ENCODE results near the gene TFG. TPM values are rescaled to one million over a fixed set of nuclear protein-coding genes. Genes with fewer than 3 reads are reported as not detected.

TFG gene
- polyA plus RNA-seq, 4 donors, result 89.7 to 196 (median 138) TPM

DNA sequence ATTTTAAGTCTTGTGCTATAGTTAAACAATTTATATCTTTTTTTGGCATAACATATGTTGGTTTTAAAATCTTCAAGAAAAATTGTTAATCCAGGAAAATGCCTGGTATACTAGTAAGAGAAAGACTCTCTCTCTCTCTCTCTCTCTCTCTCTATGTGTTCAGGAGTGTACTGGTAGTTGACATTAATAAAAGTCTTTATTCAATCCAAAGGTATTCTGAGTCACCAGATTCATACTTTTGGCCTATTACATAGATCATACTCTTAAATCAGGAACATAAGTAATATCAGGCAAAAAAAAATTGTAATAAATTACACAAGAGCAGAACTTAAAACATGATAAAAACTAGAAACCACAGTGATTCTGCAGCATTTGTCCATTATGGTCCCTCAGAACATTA lies 70.2 kb downstream of the TFG start:
- FAIRE-seq (no peak), DNase-seq (no peak)
- Histone ChIP-seq H3K9me3 (ENCODE audit: control insufficient read depth in 2 of 2, insufficient read depth in 1 of 2, low read depth in 1 of 2, low read length in 1 of 2) (no peaks in the 10 kb centered on the region), H3K4me3 (ENCODE audit: low read depth in 1 of 3, low read length in 3 of 3) (no peak overlapping the region), H3K27me3 (ENCODE audit: control insufficient read depth in 3 of 3, insufficient read depth in 3 of 3, low read length in 3 of 3) (no peaks in the 10 kb centered on the region), H3K27ac (ENCODE audit: low read depth in 1 of 3, low read length in 2 of 3) (no peak overlapping the region), H3K4me1 (ENCODE audit: control insufficient read depth in 3 of 3, insufficient read depth in 2 of 3, low read depth in 1 of 3, low read length in 2 of 3) (peaks cover 0 to 2% (median 0%) of the 10 kb centered on the region in 3 donors), H3K36me3 (ENCODE audit: control insufficient read depth in 3 of 3, insufficient read depth in 2 of 3, low read depth in 1 of 3, low read length in 3 of 3) (peaks cover 0 to 4% (median 0%) of the 10 kb centered on the region in 3 donors)

DNA sequence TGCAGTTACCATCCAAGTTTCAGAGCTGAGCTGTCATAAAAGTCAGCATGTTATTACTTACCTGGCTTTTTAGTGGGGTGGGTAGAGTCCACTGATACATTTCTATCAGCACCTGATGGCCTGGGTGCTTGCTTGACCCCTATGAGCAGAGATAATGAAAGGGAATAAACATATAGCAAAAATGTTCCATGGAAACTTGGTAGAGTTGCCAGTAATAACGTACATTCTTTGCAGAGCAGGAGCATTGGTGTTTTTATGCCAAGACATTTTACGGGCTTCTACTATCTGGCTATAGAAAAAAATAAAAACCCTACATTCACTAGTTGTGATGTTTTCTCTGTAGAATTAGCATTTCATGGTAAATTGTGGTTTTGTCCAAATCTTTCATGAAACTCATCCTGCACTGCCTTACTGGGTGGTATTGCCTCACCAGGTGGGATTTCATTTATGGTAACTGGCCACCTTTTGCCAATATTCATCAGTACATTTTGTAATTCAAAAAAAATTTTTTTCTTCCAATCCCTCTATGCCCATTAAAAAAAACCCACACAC lies 70.9 kb downstream of the TFG start:
- Histone ChIP-seq H3K27ac (ENCODE audit: low read depth in 1 of 3, low read length in 2 of 3) (no peak overlapping the region), H3K4me3 (ENCODE audit: low read depth in 1 of 3, low read length in 3 of 3) (no peak overlapping the region), H3K9me3 (ENCODE audit: control insufficient read depth in 2 of 2, insufficient read depth in 1 of 2, low read depth in 1 of 2, low read length in 1 of 2) (no peaks in the 10 kb centered on the region), H3K27me3 (ENCODE audit: control insufficient read depth in 3 of 3, insufficient read depth in 3 of 3, low read length in 3 of 3) (no peaks in the 10 kb centered on the region), H3K4me1 (ENCODE audit: control insufficient read depth in 3 of 3, insufficient read depth in 2 of 3, low read depth in 1 of 3, low read length in 2 of 3) (peaks cover 0 to 2% (median 0%) of the 10 kb centered on the region in 3 donors), H3K36me3 (ENCODE audit: control insufficient read depth in 3 of 3, insufficient read depth in 2 of 3, low read depth in 1 of 3, low read length in 3 of 3) (peaks cover 0 to 4% (median 0%) of the 10 kb centered on the region in 3 donors)
- DNase-seq, result no peak
- no peak for FAIRE-seq
- WGBS, 3 donors, result 81 to 86% (median 84%) methylated on average over 2 of the region's 2 CpGs

GRCh38 chr3:100781301-100781700 lies 72.0 kb downstream of the TFG start:
- Histone ChIP-seq H3K27ac (ENCODE audit: low read depth in 1 of 3, low read length in 2 of 3) (no peak overlapping the region), H3K27me3 (ENCODE audit: control insufficient read depth in 3 of 3, insufficient read depth in 3 of 3, low read length in 3 of 3) (no peaks in the 10 kb centered on the region), H3K4me1 (ENCODE audit: control insufficient read depth in 3 of 3, insufficient read depth in 2 of 3, low read depth in 1 of 3, low read length in 2 of 3) (peaks cover 0 to 2% (median 0%) of the 10 kb centered on the region in 3 donors), H3K36me3 (ENCODE audit: control insufficient read depth in 3 of 3, insufficient read depth in 2 of 3, low read depth in 1 of 3, low read length in 3 of 3) (peaks cover 0 to 4% (median 0%) of the 10 kb centered on the region in 3 donors), H3K9me3 (ENCODE audit: control insufficient read depth in 2 of 2, insufficient read depth in 1 of 2, low read depth in 1 of 2, low read length in 1 of 2) (peaks cover 0 to 4% of the 10 kb centered on the region in 2 donors), H3K4me3 (ENCODE audit: low read depth in 1 of 3, low read length in 3 of 3) (no peak overlapping the region)
- WGBS, 3 donors, result 90 to 100% (median 92%) methylated on average over 2 of the region's 2 CpGs
- FAIRE-seq (no peak), DNase-seq (no peak)

DNA sequence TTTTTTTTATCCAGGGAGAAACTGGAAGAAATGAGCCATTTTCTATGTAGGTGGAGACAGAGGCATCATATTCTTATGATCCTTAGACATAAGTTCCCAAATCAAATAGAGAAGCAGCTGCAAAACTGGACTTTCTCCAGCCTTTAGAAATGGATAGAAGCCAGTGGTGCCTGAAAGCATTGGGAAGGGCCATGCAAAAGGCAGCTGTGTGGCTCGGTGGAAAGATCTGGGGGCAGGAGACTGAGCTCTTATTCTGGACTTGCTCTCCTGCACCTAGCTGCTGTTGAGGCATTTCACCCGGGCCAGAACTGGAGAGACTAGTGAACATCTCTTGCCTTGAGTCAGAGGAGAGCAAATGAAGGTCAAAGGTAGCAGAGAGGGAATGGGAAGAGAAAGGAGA lies 73.1 kb downstream of the TFG start:
- Histone ChIP-seq H3K9me3 (ENCODE audit: control insufficient read depth in 2 of 2, insufficient read depth in 1 of 2, low read depth in 1 of 2, low read length in 1 of 2) (peaks cover 0 to 4% of the 10 kb centered on the region in 2 donors), H3K36me3 (ENCODE audit: control insufficient read depth in 3 of 3, insufficient read depth in 2 of 3, low read depth in 1 of 3, low read length in 3 of 3) (no peaks in the 10 kb centered on the region), H3K27ac (ENCODE audit: low read depth in 1 of 3, low read length in 2 of 3) (peak overlapping the region in 1 of 3 donors; percentile 31), H3K27me3 (ENCODE audit: control insufficient read depth in 3 of 3, insufficient read depth in 3 of 3, low read length in 3 of 3) (no peaks in the 10 kb centered on the region), H3K4me1 (ENCODE audit: control insufficient read depth in 3 of 3, insufficient read depth in 2 of 3, low read depth in 1 of 3, low read length in 2 of 3) (peaks cover 0 to 2% (median 0%) of the 10 kb centered on the region in 3 donors), H3K4me3 (ENCODE audit: low read depth in 1 of 3, low read length in 3 of 3) (no peak overlapping the region)
- no peak for FAIRE-seq
- DNase-seq, result no peak
- WGBS, 3 donors, result 53 to 64% (median 57%) methylated on average over 2 of the region's 2 CpGs

DNA sequence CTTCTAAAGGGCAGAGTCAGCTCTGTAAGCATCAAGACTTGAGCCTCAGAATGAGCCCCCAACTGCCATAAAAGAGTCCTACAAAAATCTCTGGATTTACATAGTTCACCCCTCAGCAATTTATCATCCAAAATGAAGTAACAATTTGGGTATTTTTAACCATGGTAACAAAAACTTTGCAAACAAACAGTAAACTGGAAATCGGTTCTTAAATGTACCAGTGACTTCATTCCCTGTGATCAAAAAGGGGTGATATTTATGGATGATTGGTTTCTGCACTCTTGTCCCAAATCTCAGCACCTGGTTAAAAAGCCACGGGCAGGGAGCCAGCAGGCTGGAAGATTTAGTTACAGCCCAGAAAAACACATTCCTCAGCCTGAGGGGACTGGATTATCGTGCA lies 73.6 kb downstream of the TFG start:
- no peak for FAIRE-seq
- Histone ChIP-seq H3K4me3 (ENCODE audit: low read depth in 1 of 3, low read length in 3 of 3) (no peak overlapping the region), H3K27me3 (ENCODE audit: control insufficient read depth in 3 of 3, insufficient read depth in 3 of 3, low read length in 3 of 3) (no peaks in the 10 kb centered on the region), H3K9me3 (ENCODE audit: control insufficient read depth in 2 of 2, insufficient read depth in 1 of 2, low read depth in 1 of 2, low read length in 1 of 2) (peaks cover 0 to 4% of the 10 kb centered on the region in 2 donors), H3K27ac (ENCODE audit: low read depth in 1 of 3, low read length in 2 of 3) (peak overlapping the region in 1 of 3 donors; percentile 16), H3K36me3 (ENCODE audit: control insufficient read depth in 3 of 3, insufficient read depth in 2 of 3, low read depth in 1 of 3, low read length in 3 of 3) (no peaks in the 10 kb centered on the region), H3K4me1 (ENCODE audit: control insufficient read depth in 3 of 3, insufficient read depth in 2 of 3, low read depth in 1 of 3, low read length in 2 of 3) (peaks cover 0 to 2% (median 0%) of the 10 kb centered on the region in 3 donors)
- 45 to 71% (median 66%) methylated on average over 3 of the region's 3 CpGs for WGBS, 3 donors
- DNase-seq, result no peak

- DNase-seq (no peak), FAIRE-seq (no peak)
- 73 to 79% (median 74%) methylated on average over 3 of the region's 3 CpGs for WGBS, 3 donors
- H3K36me3 ChIP-seq (ENCODE audit: control insufficient read depth in 3 of 3, insufficient read depth in 2 of 3, low read depth in 1 of 3, low read length in 3 of 3), result no peaks in the 10 kb centered on the region
- peaks cover 0 to 2% (median 0%) of the 10 kb centered on the region in 3 donors for H3K4me1 ChIP-seq (ENCODE audit: control insufficient read depth in 3 of 3, insufficient read depth in 2 of 3, low read depth in 1 of 3, low read length in 2 of 3)
- no peaks in the 10 kb centered on the region for H3K27me3 ChIP-seq (ENCODE audit: control insufficient read depth in 3 of 3, insufficient read depth in 3 of 3, low read length in 3 of 3)
- peaks cover 0 to 4% of the 10 kb centered on the region in 2 donors for H3K9me3 ChIP-seq (ENCODE audit: control insufficient read depth in 2 of 2, insufficient read depth in 1 of 2, low read depth in 1 of 2, low read length in 1 of 2)
- no peak overlapping the region for H3K27ac ChIP-seq (ENCODE audit: low read depth in 1 of 3, low read length in 2 of 3)
- H3K4me3 ChIP-seq (ENCODE audit: low read depth in 1 of 3, low read length in 3 of 3), result no peak overlapping the region
These were observed 74.3 kb downstream of the TFG start for GRCh38 chr3:100783619-100784018.

DNA sequence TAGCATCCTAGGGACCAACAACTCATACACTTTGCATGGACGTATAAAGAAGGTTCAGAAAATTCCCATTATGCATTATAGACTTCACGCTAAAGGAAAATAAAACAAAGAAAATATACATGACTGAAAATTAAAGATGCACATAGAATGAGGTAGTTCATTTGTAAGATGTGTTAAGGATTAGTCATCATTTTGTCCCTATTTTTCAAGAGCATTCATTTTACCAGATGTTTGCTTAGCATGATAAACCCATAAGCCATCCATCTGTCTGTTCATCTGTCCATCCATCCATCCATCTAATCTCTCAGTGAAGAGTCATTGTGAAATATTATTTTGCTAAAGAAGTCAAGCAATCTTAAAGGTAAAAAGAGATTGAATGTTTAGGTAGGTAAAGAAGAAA lies 80.3 kb downstream of the TFG start:
- FAIRE-seq (no peak), DNase-seq (no peak)
- Histone ChIP-seq H3K27me3 (ENCODE audit: control insufficient read depth in 3 of 3, insufficient read depth in 3 of 3, low read length in 3 of 3) (no peaks in the 10 kb centered on the region), H3K27ac (ENCODE audit: low read depth in 1 of 3, low read length in 2 of 3) (no peak overlapping the region), H3K4me3 (ENCODE audit: low read depth in 1 of 3, low read length in 3 of 3) (no peak overlapping the region), H3K9me3 (ENCODE audit: control insufficient read depth in 2 of 2, insufficient read depth in 1 of 2, low read depth in 1 of 2, low read length in 1 of 2) (peaks cover 0 to 4% of the 10 kb centered on the region in 2 donors), H3K36me3 (ENCODE audit: control insufficient read depth in 3 of 3, insufficient read depth in 2 of 3, low read depth in 1 of 3, low read length in 3 of 3) (no peaks in the 10 kb centered on the region), H3K4me1 (ENCODE audit: control insufficient read depth in 3 of 3, insufficient read depth in 2 of 3, low read depth in 1 of 3, low read length in 2 of 3) (no peaks in the 10 kb centered on the region)
- WGBS, 3 donors, result 94 to 97% (median 95%) methylated on average over 2 of the region's 2 CpGs

GRCh38 chr3:100796556-100796955 lies 87.3 kb downstream of the TFG start:
- DNase-seq, result peak; percentile 23 to 42
- no peaks in the 10 kb centered on the region for H3K9me3 ChIP-seq (ENCODE audit: control insufficient read depth in 2 of 2, insufficient read depth in 1 of 2, low read depth in 1 of 2, low read length in 1 of 2)
- FAIRE-seq, result peak; percentile 47
- no peaks in the 10 kb centered on the region for H3K4me1 ChIP-seq (ENCODE audit: control insufficient read depth in 3 of 3, insufficient read depth in 2 of 3, low read depth in 1 of 3, low read length in 2 of 3)
- no peaks in the 10 kb centered on the region for H3K27me3 ChIP-seq (ENCODE audit: control insufficient read depth in 3 of 3, insufficient read depth in 3 of 3, low read length in 3 of 3)
- H3K36me3 ChIP-seq (ENCODE audit: control insufficient read depth in 3 of 3, insufficient read depth in 2 of 3, low read depth in 1 of 3, low read length in 3 of 3), result no peaks in the 10 kb centered on the region
- H3K4me3 ChIP-seq (ENCODE audit: low read depth in 1 of 3, low read length in 3 of 3), result no peak overlapping the region
- WGBS, 3 donors, result 5 to 12% (median 8%) methylated on average over 2 of the region's 2 CpGs
- H3K27ac ChIP-seq (ENCODE audit: low read depth in 1 of 3, low read length in 2 of 3), result no peak overlapping the region

DNA sequence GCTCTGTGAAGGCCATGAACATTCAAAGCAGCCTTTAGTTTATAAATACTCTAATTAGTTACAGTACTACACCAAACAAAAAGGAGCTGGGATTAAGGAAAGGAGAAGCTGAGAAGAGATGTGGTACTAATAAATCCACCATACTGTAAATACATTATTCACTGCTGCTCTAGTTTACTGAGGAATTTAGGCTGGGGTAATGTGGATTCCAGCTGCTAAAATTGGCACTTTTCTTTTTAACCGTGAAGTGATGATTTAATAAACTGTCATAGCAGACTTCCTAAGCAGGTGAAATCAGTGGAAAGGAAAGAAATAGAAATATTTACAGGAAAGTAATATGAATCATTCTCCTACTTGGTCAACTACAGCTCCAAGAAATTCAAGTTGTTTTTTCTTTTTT lies 88.7 kb downstream of the TFG start:
- H3K27me3 ChIP-seq (ENCODE audit: control insufficient read depth in 3 of 3, insufficient read depth in 3 of 3, low read length in 3 of 3), result no peaks in the 10 kb centered on the region
- no peaks in the 10 kb centered on the region for H3K4me1 ChIP-seq (ENCODE audit: control insufficient read depth in 3 of 3, insufficient read depth in 2 of 3, low read depth in 1 of 3, low read length in 2 of 3)
- WGBS, 3 donors, result 60 to 91% (median 79%) methylated on average over 1 of the region's 1 CpG
- no peak overlapping the region for H3K27ac ChIP-seq (ENCODE audit: low read depth in 1 of 3, low read length in 2 of 3)
- no peak overlapping the region for H3K4me3 ChIP-seq (ENCODE audit: low read depth in 1 of 3, low read length in 3 of 3)
- no peaks in the 10 kb centered on the region for H3K9me3 ChIP-seq (ENCODE audit: control insufficient read depth in 2 of 2, insufficient read depth in 1 of 2, low read depth in 1 of 2, low read length in 1 of 2)
- no peaks in the 10 kb centered on the region for H3K36me3 ChIP-seq (ENCODE audit: control insufficient read depth in 3 of 3, insufficient read depth in 2 of 3, low read depth in 1 of 3, low read length in 3 of 3)
- DNase-seq (no peak), FAIRE-seq (no peak)

Data from small intestine (tissue), 7 donors.